B cell (primary cell): ENCODE data around the gene PDLIM4. TPM values are rescaled to one million over a fixed set of nuclear protein-coding genes. Genes with fewer than 3 reads are reported as not detected.

Experiments used
- ATAC-seq: fragments of 200-7000 bp; cut with Tn5 transposase; one replicate; pipeline ENCODE4 v1.10.0; 2021; ENCODE audit warnings: low read depth, mild to moderate bottlenecking, moderate number of reproducible peaks, moderate library complexity
- CTCF ChIA-PET: fragments of 350-600 bp; sonication (Branson Sonifier 250); formaldehyde crosslinking; loops from one replicate; lab custom pipeline; 2021; ENCODE audit warnings: antibody characterized with exemption, inconsistent platforms; lab: Charles Lee
- POLR2A ChIA-PET: fragments of 350-600 bp; sonication (Branson Sonifier 250); formaldehyde crosslinking; loops from one replicate; lab custom pipeline; 2021; ENCODE audit warnings: antibody characterized with exemption; lab: Charles Lee
- DNase-seq: peaks from one replicate; pipeline ENCODE4 v3.0.0; 2013
- H2AFZ ChIP-seq: 2 replicates; pipeline ENCODE4 v1.6.1; 2012; ENCODE audit warnings: mild to moderate bottlenecking, low read depth, low read length; ENCODE audit not compliant: insufficient read depth, poor library complexity, severe bottlenecking
- H3K27ac ChIP-seq, 2 donors: 1 replicate in 1 of 2; 2 replicates in 1 of 2; pipeline ENCODE4 v1.5.1; 2012 to 2013; ENCODE audit warnings: low read length in 2 of 2, mild to moderate bottlenecking in 2 of 2, moderate library complexity in 1 of 2
- H3K27me3 ChIP-seq, 4 experiments: fragments of 200-600 bp in 1 of 4; sonication (generic) in 1 of 4; replicated peaks in 1 of 4; 1 replicate in 2 of 4; 2 replicates in 2 of 4; pipeline versions ENCODE4 v1.6.1 to v1.7.0; 2013 to 2016; ENCODE audit warnings: low read length in 3 of 4, mild to moderate bottlenecking in 2 of 4, mixed read lengths in 1 of 4, moderate library complexity in 1 of 4; ENCODE audit not compliant: insufficient read depth in 4 of 4, control insufficient read depth in 3 of 4; ENCODE audit errors: control extremely low read depth in 1 of 4
- H3K36me3 ChIP-seq, 2 experiments: replicated peaks in 1 of 2; 1 replicate in 1 of 2; 2 replicates in 1 of 2; pipeline versions ENCODE4 v1.6.1 to v1.7.1; 2013; ENCODE audit warnings: low read length in 1 of 2; ENCODE audit not compliant: insufficient read depth in 2 of 2, control insufficient read depth in 1 of 2; ENCODE audit errors: control extremely low read depth in 1 of 2, extremely low read depth in 1 of 2
- H3K4me1 ChIP-seq, 2 donors: fragments of 200-600 bp in 1 of 2; sonication (generic) in 1 of 2; 1 replicate in 1 of 2; 2 replicates in 1 of 2; pipeline versions ENCODE4 v1.5.1 to v1.6.1; 2013 to 2017; ENCODE audit warnings: low read length in 2 of 2; ENCODE audit not compliant: control insufficient read depth in 2 of 2, insufficient read depth in 2 of 2
- H3K4me2 ChIP-seq: replicated peaks from 2 replicates; pipeline ENCODE3; 2012; ENCODE audit warnings: mild to moderate bottlenecking, low read depth, low read length; ENCODE audit not compliant: poor library complexity, severe bottlenecking
- H3K4me3 ChIP-seq, 5 experiments: fragments of 200-600 bp in 1 of 5; sonication (generic) in 1 of 5; 1 replicate in 3 of 5; 2 replicates in 2 of 5; pipeline versions ENCODE4 v1.5.1 to v1.7.0; 2011 to 2016; ENCODE audit warnings: low read length in 4 of 5, mild to moderate bottlenecking in 4 of 5, low read depth in 2 of 5, control low read depth in 1 of 5, moderate library complexity in 1 of 5; ENCODE audit not compliant: insufficient read depth in 1 of 5; ENCODE audit errors: control extremely low read depth in 1 of 5, extremely low read depth in 1 of 5
- H3K79me2 ChIP-seq: fragments of 200-600 bp; sonication (generic); one replicate; pipeline ENCODE4 v1.6.0; 2016; ENCODE audit warnings: low read length; ENCODE audit not compliant: control insufficient read depth, insufficient read depth
- H3K9ac ChIP-seq: fragments of 200-600 bp; sonication (generic); 2 replicates; pipeline ENCODE4 v1.6.1; 2017; ENCODE audit warnings: mild to moderate bottlenecking, low read length, moderate library complexity
- H3K9me3 ChIP-seq, 3 donors: one replicate each; pipeline versions ENCODE4 v1.6.1 to v1.7.1; 2013; ENCODE audit warnings: low read length in 2 of 3; ENCODE audit not compliant: control insufficient read depth in 2 of 3, insufficient read depth in 1 of 3; ENCODE audit errors: control extremely low read depth in 1 of 3
- H4K20me1 ChIP-seq: 2 replicates; pipeline ENCODE4 v1.6.0; 2012; ENCODE audit warnings: mild to moderate bottlenecking, low read length; ENCODE audit not compliant: insufficient read depth, control insufficient read depth, poor library complexity, severe bottlenecking
- H3K27ac Mint-ChIP-seq: one replicate; pipeline ENCODE4 v1.8.0; 2021; ENCODE audit warnings: mixed read lengths
- H3K27me3 Mint-ChIP-seq: one replicate; pipeline ENCODE4 v1.8.0; 2021; ENCODE audit warnings: mixed read lengths
- H3K4me1 Mint-ChIP-seq: one replicate; pipeline ENCODE4 v1.8.0; 2021; ENCODE audit warnings: mixed read lengths
- H3K4me3 Mint-ChIP-seq: one replicate; pipeline ENCODE4 v1.8.0; 2021; ENCODE audit warnings: mixed read lengths
- H3K9me3 Mint-ChIP-seq: one replicate; pipeline ENCODE4 v1.8.0; 2022; ENCODE audit warnings: mixed read lengths; ENCODE audit not compliant: insufficient read depth
- CTCF ChIP-seq: fragments of 200-600 bp; IDR thresholded peaks from one replicate; pipeline ENCODE4 v1.8.0; 2022; ENCODE audit warnings: antibody characterized with exemption, mild to moderate bottlenecking
- EZH2 ChIP-seq: IDR thresholded peaks from 2 replicates; pipeline ENCODE4 v1.6.1; 2012; ENCODE audit warnings: borderline replicate concordance, low read depth, mild to moderate bottlenecking, moderate library complexity, low read length; ENCODE audit not compliant: insufficient read depth, poor library complexity, severe bottlenecking
- WGBS: methylation state at CpG from one replicate; pipeline ENCODE4 v1.1.5; 2013; ENCODE audit warnings: missing lambda C conversion rate; ENCODE audit not compliant: insufficient coverage; 5-methylcytosine and 5-hydroxymethylcytosine counted together
- intact Hi-C: fragments of 100-400 bp; cut with micrococcal nuclease; formaldehyde crosslinking; loops from one replicate; pipeline ENCODE4 v1.10.0; 2022
- polyA plus RNA-seq: library from polyadenylated mRNA; depleted of rRNA; stranded (reverse); fragments of >200 nt; gene quantifications from 2 replicates; pipeline ENCODE4 v1.2.3, GENCODE V29; 2012
- total RNA-seq, 2 donors: library from RNA; stranded (reverse); fragments of 120-200 nt in 1 of 2; gene quantifications; 1 replicate in 1 of 2; 2 replicates in 1 of 2; pipeline versions ENCODE4 v1.2.3 to v1.2.4, GENCODE V29; 2013 to 2022

Gene PDLIM4
- total and polyA plus RNA-seq, 2 donors (not counting 1 experiment from before 2014, with no cell fraction given): not detected

DNA sequence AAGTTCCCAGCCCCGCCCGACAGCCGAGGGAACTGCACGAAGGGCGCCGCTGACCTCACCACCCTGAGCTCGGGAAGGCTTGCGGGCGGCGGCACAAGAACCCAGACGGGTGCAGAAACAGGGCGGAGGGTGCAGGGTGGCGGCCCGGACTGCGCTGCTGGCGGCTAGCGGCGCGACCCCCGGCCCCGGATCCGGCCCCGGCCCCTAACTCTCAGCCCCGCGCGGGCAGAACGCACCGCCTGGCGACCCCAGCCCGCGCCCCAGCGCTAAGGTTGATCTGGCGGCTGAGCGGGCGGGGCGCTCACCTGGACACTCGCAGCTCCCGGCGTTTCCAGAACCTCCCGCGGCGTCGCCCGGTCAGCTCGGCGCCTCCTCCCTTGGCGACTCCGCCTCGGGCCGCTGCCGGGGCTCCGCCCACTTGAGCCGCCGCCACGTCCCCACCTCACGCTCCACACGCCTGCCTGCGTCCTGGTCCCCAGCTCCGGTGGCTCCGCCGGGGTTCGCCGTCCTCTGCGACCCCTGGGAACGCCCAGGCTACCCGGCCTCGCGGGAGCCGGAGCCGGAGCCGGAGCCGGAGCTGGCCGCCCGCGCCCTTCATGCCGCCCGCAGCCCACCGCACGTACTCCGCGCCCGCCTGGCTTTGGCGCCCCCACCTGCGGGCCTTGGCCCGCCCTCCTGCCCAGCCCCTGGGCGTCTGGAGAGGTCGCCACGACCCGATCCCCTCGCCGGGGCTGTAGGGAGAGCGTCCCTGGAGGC is 29.8 kb upstream of the PDLIM4 start, which contains the start of gene P4HA2:
P4HA2 (minus strand) TSS at position 369 of the 756 bp plus-strand sequence. CDS start 9,227 bp downstream, outside the sequence.
- Mint-ChIP-seq H3K27me3 (peaks cover 19% of the 10 kb centered on the region), H3K9me3 (no peaks in the 10 kb centered on the region), H3K27ac (no peak within 1 kb of the TSS), H3K4me1 (peaks cover 39% of the 10 kb centered on the region), H3K4me3 (peak within 1 kb of the TSS; percentile 77)
- POLR2A ChIA-PET: interaction anchor here (0.9 kb wide), 1 partner anchor 269 kb away, joined by 3 read pairs; no protein-coding TSS in a partner anchor
- Histone ChIP-seq H2AFZ (peak within 1 kb of the TSS; percentile 82), H3K27me3 (peaks cover 0 to 21% (median 9%) of the 10 kb centered on the region in 4 experiments), H3K4me2 (peak within 1 kb of the TSS; percentile 90), H3K4me1 (peaks cover 33 to 42% of the 10 kb centered on the region in 2 donors), H4K20me1 (no peaks in the 10 kb centered on the region), H3K9me3 (peaks cover 0 to 14% (median 0%) of the 10 kb centered on the region in 3 donors), H3K36me3 (no peaks in the 10 kb centered on the region), H3K9ac (peak within 1 kb of the TSS; percentile 62), H3K4me3 (peak within 1 kb of the TSS in 4 of 5 experiments; percentile 35 to 66 (median 61)), H3K79me2 (peaks cover 14% of the 10 kb centered on the region), H3K27ac (no peak within 1 kb of the TSS)
- TF ChIP-seq EZH2 (no peak), CTCF (no peak)
- intact Hi-C loops: no loop called here
- WGBS: 1% methylated on average over 92 of the region's 92 CpGs
- peak; percentile 57 for DNase-seq
- peak; percentile 85 for ATAC-seq
- CTCF ChIA-PET: interaction anchor here (0.5 to 2.8 kb wide), 3 partner anchors 10 to 166 kb away, joined by 3 to 17 read pairs (median 5); no protein-coding TSS in a partner anchor
